Measurements from ENCODE around the gene S100A2. TPM values are rescaled to one million over a fixed set of nuclear protein-coding genes. Genes with fewer than 3 reads are reported as not detected.

The S100A2 gene
- total and polyA plus RNA-seq, 2 donors (not counting 1 experiment from before 2014, with no cell fraction given): 0.19 TPM; not detected in 1

DNA sequence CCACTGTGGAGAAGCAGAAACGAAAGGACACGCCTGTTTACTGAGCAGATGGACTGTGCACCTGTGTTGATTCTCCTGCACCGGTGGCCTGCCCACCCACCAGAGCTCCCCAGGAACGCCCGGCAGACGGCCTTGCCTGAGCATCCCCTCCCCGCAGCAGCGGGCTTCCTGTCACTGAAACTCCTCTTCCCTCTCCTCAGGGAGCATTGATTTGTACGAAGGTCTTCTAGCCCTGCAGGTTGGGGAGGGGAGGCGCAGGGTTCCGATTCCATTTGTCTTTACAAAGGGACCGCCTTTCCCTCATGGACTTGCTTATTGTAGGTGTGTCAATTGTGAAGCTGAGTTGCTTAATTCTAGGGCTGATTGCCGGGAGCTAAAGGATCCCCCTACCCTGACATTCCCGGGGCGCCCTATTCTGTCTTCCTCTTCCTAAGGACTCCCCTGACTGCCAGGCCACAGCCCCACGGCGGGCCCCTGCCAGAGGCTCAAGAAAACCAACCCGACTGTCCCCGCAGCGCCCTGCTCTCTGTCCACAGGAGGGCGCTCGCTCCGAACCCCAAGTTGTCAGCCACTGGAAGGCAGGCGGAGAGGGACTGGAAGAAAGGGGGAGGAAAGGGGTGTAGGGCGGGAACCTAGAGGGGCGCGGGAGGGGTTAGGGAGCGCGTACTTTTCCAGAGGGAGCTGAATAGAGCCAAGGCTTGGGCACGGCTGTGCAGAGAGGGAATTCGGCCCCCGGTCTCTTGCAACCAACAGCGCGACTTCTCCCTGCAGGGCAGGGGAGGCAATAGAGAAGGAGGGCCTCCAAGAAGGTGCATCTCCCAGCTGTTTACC lies 32.7 kb downstream of the S100A2 start:
- peak overlapping the region; percentile 2 to 26 for H3K27ac ChIP-seq (ENCODE audit: low read length in 2 of 2)
- no peak overlapping the region for H3K4me3 ChIP-seq (ENCODE audit: control extremely low read depth in 1 of 5, extremely low read depth in 1 of 5, insufficient read depth in 1 of 5, low read depth in 2 of 5, low read length in 4 of 5)
- TF ChIP-seq, protein P1, sequence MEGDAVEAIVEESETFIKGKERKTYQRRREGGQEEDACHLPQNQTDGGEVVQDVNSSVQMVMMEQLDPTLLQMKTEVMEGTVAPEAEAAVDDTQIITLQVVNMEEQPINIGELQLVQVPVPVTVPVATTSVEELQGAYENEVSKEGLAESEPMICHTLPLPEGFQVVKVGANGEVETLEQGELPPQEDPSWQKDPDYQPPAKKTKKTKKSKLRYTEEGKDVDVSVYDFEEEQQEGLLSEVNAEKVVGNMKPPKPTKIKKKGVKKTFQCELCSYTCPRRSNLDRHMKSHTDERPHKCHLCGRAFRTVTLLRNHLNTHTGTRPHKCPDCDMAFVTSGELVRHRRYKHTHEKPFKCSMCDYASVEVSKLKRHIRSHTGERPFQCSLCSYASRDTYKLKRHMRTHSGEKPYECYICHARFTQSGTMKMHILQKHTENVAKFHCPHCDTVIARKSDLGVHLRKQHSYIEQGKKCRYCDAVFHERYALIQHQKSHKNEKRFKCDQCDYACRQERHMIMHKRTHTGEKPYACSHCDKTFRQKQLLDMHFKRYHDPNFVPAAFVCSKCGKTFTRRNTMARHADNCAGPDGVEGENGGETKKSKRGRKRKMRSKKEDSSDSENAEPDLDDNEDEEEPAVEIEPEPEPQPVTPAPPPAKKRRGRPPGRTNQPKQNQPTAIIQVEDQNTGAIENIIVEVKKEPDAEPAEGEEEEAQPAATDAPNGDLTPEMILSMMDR (IDR thresholded peaks at IDR 0.05): peak; percentile 71
- TF ChIP-seq EZH2 (IDR thresholded peaks at IDR 0.05; ENCODE audit: borderline replicate concordance, insufficient read depth, low read depth, low read length, poor library complexity, severe bottlenecking): no peak

More for the DNA sequence above, 32.7 kb downstream of the S100A2 start:
- intact Hi-C loops (cut with micrococcal nuclease): loop anchor here (1.0 to 10.0 kb wide), 4 partner anchors 35 to 142 kb away; partner anchors contain the start of genes CHTOP, ILF2 and NPR1
- WGBS (ENCODE audit: insufficient coverage): 8% methylated on average over 15 of the region's 34 CpGs
- Histone ChIP-seq H3K4me1 (ENCODE audit: control insufficient read depth in 2 of 2, insufficient read depth in 2 of 2, low read length in 2 of 2) (peaks cover 38 to 48% of the 10 kb centered on the region in 2 donors), H3K9me3 (ENCODE audit: control extremely low read depth in 1 of 3, control insufficient read depth in 2 of 3, insufficient read depth in 1 of 3, low read length in 2 of 3) (no peaks in the 10 kb centered on the region), H3K4me2 (replicated peaks; ENCODE audit: low read depth, low read length, poor library complexity, severe bottlenecking) (peak overlapping the region; percentile 51), H3K36me3 (replicated peaks in 1 of 2; ENCODE audit: control extremely low read depth in 1 of 2, control insufficient read depth in 1 of 2, extremely low read depth in 1 of 2, insufficient read depth in 2 of 2, low read length in 1 of 2) (peaks cover 0 to 4% of the 10 kb centered on the region in 2 experiments), H3K9ac (ENCODE audit: low read length) (no peak overlapping the region), H3K79me2 (ENCODE audit: control insufficient read depth, insufficient read depth, low read length) (peaks cover 10% of the 10 kb centered on the region), H2AFZ (ENCODE audit: insufficient read depth, low read depth, low read length, poor library complexity, severe bottlenecking) (peak overlapping the region; percentile 64), H3K27me3 (replicated peaks in 1 of 4; ENCODE audit: control extremely low read depth in 1 of 4, control insufficient read depth in 3 of 4, insufficient read depth in 4 of 4, low read length in 3 of 4) (no peaks in the 10 kb centered on the region), H4K20me1 (ENCODE audit: control insufficient read depth, insufficient read depth, low read length, poor library complexity, severe bottlenecking) (no peaks in the 10 kb centered on the region)
- CTCF ChIA-PET: interaction anchor here (0.6 to 10.9 kb wide), 23 partner anchors 8 to 454 kb away, joined by 3 to 189 read pairs (median 4); partner anchors contain the start of genes CHTOP, S100A2, S100A3 and S100A4
- peak overlapping the region; percentile 50 for H3K27ac Mint-ChIP-seq
- ATAC-seq (ENCODE audit: low read depth) (peak; percentile 13), DNase-seq (peak; percentile 73)
- POLR2A ChIA-PET: interaction anchor here (0.6 to 1.8 kb wide), 4 partner anchors 9 to 65 kb away, joined by 5 to 8 read pairs (median 6); partner anchors contain the start of gene S100A2
- H3K4me1 Mint-ChIP-seq: peaks cover 41% of the 10 kb centered on the region
- no peaks in the 10 kb centered on the region for H3K9me3 Mint-ChIP-seq (ENCODE audit: insufficient read depth)
- no peaks in the 10 kb centered on the region for H3K27me3 Mint-ChIP-seq
- peak overlapping the region; percentile 47 for H3K4me3 Mint-ChIP-seq
